Dermis microvascular lymphatic vessel endothelial cell (primary cell): ENCODE data around the gene SLC25A21. TPM values are rescaled to one million over a fixed set of nuclear protein-coding genes. Genes with fewer than 3 reads are reported as not detected.
A peak's percentile ranks its signal among the peaks of the same experiment; 100 is the strongest.

ENCODE experiments used
- DNase-seq, 2 donors: peaks; one replicate each; pipeline versions ENCODE4 v3.0.0 to v3.0.0-alpha.2; 2010; ENCODE audit warnings: low read depth in 2 of 2
- total RNA-seq: library from RNA; depleted of rRNA; stranded (reverse); fragments of >200 nt; gene quantifications from 2 replicates; pipeline ENCODE4 v1.2.1, GENCODE V29; 2014

SLC25A21 gene
- total RNA-seq, 1 donor from 2014 or later = 1.0 TPM

DNA sequence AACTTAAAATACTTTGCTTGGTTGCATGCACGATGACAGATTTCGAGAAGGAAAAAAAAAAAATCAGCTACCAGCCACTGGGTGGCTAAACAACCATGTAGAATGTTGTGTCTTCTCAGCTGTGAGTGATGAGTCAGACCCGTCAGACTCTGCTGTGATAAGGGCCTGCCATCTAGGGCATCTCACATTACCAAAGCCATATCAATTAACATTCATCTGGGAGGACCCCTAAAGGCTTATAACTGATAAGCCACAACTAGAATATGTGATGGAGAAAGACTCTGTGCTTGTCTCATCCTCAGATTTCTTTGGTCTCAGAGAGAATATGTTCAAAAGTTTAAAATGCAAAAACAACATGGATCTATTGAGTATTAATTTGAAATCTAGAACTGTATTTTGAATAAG lies 399.3 kb downstream of the SLC25A21 start:
- DNase-seq = peak in 1 of 2 donors; percentile 2

DNA sequence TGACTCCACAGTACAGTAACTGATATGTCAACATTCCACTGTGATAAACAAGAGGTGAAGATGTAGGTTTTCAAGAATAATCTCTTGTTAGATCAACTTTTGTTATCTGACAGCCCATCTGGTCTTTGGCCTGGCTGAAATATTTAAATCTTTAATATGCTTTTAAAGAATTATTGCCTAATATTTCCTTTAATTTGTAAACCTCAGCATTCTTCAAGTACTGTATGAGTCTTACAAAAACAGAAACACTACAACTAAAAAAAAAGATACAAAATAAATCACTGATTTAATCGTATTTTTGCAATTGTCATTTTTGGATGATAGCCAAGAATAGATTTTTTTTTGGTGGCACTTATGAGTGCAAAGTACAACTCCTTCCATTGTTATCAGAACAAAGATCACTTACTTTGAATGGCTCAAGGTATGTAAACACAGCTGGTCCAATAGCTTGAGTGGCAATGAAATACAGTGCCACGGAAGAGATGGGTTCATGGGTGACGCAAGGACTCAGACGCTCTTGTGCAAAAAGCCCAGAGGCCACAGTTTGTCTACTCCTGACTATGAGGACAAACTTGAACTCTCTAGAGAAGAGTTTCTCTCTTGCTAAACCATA lies 401.3 kb downstream of the SLC25A21 start:
- peak in 1 of 2 donors; percentile 14 for DNase-seq

DNA sequence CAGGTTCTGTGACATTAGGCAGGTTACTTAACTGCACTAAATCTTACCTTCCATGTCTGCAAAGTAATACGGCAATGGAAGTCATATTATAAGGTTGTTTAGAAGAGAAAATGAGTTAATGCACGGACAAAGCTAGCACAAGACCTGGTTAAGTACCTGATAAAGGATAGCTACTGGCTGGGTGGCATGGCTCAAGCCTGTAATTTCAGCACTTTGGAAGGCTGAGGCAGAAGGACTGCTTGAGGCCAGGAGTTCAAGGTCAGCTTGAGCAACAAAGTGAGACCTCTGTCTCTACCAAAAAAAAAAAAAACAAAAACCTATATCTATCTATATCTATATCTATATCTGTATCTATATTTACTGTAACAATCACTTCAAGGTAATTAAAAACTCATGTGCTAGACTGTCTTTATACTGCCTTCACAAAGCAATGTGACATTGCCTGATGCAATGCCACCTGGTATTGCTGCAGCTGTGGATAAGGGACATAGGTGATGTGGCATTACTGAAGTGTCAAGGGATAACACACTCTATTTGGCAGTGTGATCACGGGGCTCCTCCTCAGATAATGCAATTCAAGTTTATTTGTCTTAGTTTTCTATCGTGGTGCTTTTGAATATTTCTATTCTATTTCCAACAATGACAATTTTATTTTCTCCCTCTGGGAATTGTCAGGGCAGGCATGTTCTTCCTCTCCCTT lies 403.6 kb downstream of the SLC25A21 start:
- DNase-seq = no peak

DNA sequence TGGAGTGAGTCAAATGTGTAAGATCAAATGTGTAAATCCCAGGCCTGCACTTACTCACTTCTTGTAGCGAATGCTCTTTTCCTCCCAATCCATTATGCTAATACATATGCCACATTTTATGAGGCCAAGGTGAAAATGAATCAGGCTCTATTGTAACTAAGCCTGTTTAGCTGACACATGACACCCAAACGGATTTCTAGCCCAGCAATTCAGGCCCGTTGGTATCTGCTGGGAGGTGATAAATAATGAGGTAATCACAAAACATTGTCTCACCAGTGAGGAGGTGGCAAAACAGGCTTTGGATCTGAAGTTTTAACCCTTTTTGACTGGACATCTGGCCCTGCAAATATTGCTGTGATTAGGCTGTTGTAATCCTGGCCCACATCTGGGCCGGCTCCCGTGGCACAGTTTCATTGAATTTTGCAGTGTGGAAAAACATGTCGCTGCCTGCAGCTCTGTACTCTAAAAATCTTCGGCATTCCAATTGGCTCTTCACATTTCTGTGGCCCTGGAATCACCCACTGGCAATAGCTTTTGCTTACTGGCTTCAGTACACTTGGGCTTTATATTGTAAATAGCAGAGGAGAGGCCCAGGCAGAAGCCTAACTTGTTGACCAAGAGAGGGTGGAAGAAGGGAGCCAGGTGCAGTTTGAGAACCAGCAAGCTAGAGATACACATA lies 404.7 kb downstream of the SLC25A21 start:
- DNase-seq = no peak

DNA sequence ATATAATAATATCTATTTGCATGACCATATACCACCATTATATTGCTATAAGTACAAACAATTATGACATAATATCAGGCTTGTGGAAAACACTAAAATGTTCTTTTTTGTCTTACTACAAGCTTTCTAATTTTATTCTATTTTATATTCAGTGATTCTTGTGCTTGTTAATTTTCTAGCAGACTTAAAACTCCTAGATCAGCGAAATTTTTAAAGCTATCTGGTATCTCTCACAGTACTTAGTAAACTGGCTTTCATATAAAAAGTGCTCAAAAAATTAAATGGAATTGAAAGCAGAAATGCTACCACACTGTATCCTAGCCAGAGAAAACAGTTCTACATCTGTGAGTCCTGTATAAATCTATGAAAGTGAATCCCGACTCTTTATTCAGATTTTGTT lies 405.4 kb downstream of the SLC25A21 start:
- DNase-seq = no peak

DNA sequence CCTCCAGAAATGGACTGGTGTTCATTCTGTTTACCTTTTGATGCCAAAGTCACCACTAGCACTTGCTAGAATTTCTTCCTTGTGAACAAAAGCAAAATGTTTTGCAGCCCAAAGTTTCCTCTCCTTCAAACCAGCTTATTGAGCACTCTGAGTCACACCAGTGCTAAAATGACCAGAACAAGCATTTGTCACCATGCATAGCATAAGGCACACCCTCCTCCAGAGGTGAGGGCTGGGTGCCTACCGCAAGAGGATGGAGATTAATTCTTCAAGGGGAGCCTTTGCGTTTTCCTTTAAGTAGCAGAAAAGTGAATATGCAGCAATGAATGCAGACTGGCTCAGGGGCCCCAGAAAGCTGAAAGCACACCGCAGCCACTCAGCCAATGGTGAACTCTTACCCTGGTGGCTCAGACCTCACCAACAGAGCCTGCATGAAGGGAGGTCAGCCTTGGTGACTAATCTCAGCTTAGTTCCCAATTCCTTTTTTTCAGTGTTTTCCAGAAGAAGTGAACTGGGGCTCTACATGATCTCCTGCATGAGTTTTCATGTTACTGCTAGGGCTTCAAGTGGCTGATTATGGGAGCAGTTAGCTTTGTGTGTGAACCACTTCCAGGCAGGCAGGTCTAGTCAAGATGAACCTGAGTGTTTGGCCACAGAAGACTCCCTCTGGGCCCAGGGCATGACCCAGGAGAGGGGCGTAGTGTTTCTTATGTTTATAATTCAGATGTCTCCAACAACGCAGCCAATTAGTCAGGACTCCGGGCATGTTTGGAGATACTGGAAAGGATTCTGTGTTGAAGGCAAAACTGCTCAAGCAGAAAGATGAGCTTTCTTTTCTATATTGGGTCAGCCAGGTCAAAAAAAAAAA lies 414.4 kb downstream of the SLC25A21 start:
- no peak for DNase-seq

DNA sequence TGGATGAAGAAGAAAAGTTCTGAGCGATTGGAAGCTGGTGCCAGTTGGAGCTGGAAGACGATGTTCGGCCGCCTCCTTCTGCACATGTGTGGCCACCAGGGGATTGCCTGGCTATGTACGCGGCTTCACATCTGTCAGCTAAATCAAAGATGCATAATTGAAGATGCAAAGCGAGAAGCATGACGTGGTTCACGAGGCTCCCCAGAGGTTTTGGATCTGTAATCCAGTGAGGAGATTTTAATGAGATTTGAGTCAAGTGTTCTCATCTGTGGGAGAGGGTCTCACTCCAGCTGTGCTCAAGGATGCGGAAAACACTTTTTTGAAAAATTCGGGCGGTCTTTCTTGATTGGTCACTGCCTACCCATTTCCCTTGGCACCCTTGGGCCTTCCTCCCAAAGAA lies 416.2 kb downstream of the SLC25A21 start:
- DNase-seq = no peak

DNA sequence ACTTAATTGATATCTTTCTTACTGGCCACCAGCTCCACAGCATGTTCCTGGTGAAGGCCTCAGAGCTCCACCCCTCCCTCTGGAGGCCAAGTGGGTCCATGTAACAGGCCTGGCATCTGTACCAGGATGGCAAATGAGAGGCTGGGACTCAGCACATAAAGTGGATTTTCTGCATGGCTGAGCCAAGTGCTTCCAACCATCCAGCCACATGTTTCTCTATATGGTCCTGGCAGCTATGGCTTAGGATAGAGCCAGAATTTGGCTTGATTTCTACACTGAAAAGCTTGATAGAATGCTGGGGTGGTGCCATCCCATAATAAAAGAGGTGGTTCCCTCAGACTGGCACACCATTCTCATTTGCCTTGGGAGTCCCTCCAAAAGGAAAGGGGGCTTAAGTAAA lies 416.6 kb downstream of the SLC25A21 start:
- no peak for DNase-seq

DNA sequence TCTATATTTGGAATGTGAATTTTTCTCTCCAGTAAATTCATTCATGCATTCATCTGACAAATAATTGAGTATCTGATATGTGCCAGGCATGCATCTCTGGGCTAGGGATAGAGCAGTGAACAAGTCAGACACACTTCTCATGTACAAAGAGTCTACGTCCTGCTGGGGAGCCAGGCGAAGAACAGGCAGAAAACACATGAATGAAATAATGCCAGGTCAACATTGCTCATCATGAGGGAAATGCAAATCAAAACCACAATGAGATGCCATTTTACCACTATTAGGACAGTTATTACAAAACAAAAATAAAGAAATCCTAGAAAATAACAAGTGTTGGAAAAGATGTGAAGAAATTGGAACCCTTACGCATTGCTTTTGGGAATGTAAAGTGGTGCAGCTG lies 420.5 kb downstream of the SLC25A21 start:
- no peak for DNase-seq

DNA sequence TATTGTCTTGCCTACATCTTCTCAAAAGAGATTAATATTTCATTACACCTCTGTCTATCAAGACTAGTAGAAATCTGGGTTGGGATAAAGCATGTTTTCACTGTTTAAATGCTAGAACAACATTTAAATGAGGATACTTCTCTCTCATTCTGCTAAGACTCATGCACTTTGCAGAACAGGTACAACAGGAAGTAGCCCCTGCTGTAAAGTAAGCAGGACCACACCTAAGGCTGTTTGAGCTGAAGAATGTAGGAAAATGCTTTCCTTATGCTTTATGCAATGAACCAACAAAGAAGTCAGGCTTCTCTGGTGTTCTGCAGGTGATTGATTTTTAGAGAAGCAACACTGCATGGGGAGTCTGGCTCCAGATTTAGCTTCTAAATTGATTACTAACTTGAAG lies 421.3 kb downstream of the SLC25A21 start:
- DNase-seq = no peak

DNA sequence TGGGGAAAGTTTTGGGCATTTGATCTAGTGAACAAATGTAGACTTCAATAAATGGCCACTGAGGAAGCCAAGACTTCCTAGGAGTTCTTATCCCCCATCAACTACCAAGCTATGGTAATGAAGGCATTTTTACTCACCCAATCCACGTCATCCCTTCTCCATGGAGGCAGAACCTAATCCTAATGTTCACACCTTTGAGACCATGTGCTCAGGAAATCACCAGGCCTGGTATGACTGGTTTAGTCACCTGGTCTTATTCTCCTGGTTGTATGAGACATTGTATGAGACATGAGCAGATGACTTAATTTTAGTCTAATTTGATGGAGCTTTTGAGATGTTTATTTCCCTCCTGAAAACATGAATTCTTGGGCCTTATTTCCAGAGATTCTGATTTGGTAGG lies 422.2 kb downstream of the SLC25A21 start:
- DNase-seq = no peak

DNA sequence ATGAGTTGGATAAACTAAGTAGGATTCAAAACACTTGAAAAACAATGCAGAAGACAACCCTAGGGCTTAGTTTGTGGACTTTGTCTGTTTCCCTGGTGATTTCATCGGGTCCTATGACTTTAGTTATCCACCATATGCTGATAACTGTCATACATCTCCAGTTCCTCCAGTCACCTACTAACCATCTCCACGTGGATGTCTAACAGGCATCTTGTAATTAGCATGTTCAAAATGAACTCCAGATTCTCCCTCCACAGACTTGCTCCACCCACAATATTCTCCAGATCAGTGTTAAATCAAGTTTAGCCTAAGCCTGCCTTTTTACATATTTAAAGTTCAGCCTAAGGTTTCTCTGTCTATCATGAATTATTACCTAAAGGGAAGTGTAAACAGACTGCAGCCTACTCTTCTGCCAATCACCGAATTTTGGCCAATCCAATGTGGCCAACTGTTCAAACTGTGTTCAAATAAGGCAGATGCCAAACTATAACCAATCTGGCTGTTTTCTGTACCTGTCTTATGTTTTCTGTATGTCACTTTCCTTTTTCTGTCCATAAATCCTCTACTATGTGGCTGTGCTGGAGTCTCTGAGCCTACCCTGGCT lies 423.7 kb downstream of the SLC25A21 start:
- DNase-seq = no peak

DNA sequence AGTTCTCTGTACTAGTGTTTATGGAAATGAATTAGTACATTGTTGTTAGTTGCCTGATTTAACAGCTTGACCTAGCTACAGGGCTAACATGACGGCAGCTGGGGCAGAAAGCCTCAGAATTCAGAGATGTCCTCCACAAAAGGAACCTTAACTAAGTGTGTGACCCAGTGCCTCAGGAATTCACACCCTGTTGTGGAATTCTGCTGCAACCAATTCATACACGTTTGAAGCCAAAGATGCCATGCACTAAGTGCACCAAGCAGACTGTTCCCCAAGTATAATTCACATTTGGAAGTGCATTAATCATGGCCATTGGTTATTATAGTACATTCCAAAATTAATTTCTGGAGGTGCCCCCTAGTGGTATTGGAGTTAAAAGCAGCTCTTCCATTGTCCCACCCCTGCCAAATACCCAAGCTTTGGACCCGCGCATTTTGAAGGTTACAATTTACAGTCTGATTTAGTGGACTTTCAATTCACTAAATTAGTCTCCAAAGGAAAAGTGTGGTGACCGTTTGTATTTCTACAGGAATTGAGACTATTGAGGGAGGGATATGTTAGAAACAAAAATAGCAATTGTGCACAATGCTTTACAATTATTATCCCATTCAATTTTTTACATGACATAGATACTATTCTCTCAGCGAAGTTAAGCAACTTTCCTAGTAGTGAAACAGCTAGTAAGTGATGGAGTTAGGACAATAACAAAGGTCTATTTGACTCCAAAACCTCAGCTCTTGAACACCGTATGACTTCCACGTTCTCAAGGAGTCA lies 424.8 kb downstream of the SLC25A21 start:
- peak in 1 of 2 donors; percentile 7 for DNase-seq

DNA sequence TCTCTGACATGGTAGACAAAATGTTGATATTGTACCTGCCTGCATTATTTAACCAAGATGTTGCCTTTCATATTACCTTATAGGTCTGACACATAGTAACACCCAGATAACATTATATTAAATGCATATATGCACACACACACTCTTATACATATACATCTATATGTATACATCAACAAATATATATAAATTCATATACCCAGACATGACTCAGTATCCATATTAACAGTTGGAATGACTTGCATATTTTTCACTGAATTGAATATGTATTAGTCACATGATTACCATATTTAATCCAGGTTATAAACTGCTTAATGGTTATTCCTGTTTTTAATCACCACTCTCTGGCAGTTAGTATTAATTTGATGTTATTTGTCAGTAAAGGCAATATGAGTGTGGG lies 425.5 kb downstream of the SLC25A21 start:
- no peak for DNase-seq

DNA sequence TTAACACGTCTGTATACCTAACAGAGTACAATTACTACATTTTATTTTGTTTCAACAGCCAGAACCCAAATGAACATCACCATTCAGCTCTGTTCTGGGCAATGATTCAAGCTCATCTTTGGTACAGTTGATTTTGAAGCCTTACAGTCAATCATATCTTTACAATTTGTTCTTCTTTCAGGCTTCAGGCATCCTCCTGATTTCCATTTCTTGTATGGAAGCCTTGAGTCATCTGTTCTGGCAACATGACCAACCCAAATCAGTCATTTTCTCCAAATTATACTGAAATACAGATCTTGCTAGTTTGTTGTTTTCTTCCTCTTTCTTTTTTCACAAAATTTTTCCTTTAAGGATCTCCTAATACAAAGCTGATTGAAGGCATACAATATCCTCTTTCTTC lies 430.5 kb downstream of the SLC25A21 start:
- DNase-seq = no peak

DNA sequence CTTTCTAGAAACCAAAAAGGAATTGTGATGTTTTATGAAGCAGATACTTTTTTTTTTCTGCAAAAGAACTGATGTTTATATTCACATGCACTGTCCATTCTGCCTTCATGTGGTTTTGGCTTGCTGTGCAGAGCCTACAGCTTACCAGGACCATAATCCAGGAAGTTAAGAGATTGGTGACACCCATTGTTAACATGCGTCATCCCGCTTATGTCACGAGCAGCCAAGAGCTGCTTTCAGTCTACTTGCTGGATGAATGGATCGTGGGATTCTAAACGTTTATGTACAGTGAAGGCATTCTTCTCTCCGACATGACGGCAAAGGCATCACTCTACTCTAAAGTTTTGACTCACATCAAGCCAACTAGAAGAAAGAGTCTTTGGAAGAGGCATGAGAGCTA lies 434.1 kb downstream of the SLC25A21 start:
- no peak for DNase-seq

DNA sequence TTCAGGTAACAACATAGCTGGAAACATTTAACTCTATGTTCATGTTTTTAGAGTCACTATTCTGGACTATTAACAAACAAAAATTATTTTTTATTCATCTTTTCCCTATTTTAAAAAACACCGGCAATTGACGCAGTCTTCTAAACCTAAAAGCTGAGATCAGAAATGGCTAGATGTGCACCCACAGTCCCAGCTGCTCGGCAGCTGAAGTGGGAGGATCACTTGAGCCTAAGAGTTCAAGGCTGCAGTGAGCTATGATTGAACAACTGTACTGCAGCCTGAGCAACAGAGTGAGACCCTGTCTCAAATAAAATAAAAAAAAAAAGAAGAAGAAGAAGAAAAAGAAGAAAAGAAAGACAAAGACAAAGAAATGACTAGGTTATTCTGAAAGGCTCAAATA lies 446.3 kb downstream of the SLC25A21 start:
- DNase-seq = no peak

DNA sequence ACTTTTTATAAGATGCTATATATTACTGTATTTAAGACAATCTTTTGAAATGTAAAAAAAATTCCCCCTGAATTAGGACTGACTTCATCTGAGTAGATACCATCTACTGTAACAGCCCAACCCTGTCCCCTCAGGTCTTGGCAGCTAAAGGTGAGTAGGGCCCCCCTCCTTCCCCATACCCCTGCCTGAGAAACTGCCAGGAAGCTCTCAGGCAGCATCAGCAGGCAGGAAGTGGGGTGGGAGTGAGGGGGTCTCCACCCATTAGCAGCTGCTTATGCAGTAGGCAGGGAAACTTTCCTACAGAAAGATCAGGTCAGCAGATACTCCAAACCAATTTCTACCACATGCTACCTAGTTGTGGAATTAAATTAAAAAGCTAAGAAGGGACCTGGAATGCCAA lies 448.2 kb downstream of the SLC25A21 start:
- no peak for DNase-seq

DNA sequence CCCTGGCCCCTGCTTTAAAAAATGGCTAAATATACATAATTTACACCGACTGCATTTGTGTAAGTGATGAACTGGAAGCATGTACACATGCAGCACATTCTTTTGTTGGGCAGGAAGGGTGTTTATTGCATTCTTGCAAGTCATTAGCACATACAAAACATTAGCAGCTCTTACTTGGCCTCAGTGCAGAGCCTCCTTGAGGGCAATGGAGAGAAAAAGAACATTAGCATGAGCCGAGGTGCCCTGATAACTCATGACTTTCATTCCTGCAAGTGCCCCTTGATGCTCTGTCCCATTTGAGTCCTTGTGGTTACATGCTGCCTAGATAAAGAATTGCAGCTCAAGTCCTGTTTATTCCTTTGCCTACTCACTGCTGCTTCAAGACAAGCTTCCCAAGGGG lies 448.9 kb downstream of the SLC25A21 start:
- no peak for DNase-seq

DNA sequence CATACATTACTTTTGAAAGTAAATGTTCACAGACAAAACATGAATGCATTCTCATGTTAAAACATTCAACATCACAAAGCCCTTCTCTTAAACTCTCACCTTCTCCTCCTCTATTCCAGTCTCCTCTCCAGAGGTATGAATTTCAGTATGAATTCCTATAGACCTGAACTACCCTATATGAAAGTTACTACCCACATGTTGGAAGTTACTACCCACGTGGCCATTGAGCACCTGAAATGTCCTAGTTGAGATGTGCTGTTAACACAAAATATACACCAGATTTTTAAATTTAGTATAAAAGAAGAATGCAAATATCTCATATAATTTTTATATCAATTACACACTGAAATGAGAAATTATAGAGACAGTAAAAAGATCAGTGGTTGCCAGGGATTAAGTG lies 450.5 kb downstream of the SLC25A21 start:
- no peak for DNase-seq

DNA sequence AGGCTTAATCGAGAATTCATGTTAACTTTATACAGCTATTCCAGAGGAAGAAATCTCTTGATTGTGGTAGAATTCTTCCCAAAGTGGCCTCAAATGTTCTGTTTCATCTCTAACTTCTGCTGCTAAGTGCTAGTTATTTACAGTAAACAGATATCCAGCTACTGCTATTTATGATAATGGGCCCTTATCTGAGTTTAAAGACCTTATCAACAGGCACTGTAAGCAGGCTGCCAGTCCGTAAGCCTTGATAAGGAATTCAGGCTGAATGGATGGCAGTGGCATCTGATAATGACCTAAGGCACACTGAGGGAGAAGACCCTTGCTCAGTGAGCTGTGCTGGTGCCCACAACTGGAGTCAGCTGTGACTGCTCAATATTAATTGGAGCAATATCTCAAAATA lies 451.7 kb downstream of the SLC25A21 start:
- DNase-seq = no peak
